HG03159 (cell line): Measurements from ENCODE around the gene ARHGAP26.

ENCODE experiments used
- ATAC-seq: cut with Tn5 transposase; IDR thresholded peaks from one replicate; pipeline ENCODE4 v1.9.1; 2021; ENCODE audit warnings: mild to moderate bottlenecking, moderate library complexity; ENCODE audit not compliant: unreplicated experiment

ARHGAP26 gene

GRCh38 chr5:142749321-142749720 lies 20.9 kb upstream of the ARHGAP26 start:
- no peak for ATAC-seq

GRCh38 chr5:142753116-142753631 lies 17.0 kb upstream of the ARHGAP26 start:
- ATAC-seq: no peak

GRCh38 chr5:142754031-142754430 lies 16.1 kb upstream of the ARHGAP26 start:
- ATAC-seq: no peak

GRCh38 chr5:142756576-142756975 lies 13.6 kb upstream of the ARHGAP26 start:
- ATAC-seq: no peak

- ATAC-seq: no peak
These were observed 12.6 kb upstream of the ARHGAP26 start for GRCh38 chr5:142757564-142757963.

GRCh38 chr5:142758062-142758795 lies 11.9 kb upstream of the ARHGAP26 start:
- ATAC-seq: no peak

GRCh38 chr5:142758796-142759145 lies 11.4 kb upstream of the ARHGAP26 start:
- ATAC-seq: no peak

GRCh38 chr5:142763701-142764100 lies 6.5 kb upstream of the ARHGAP26 start:
- ATAC-seq: no peak

- ATAC-seq: no peak
These were observed 3.0 kb upstream of the ARHGAP26 start for GRCh38 chr5:142767178-142767577.

- ATAC-seq: no peak
These were observed 2.3 kb upstream of the ARHGAP26 start for GRCh38 chr5:142767911-142768310.

GRCh38 chr5:142769251-142769792 lies 855 bp upstream of the ARHGAP26 start:
- no peak for ATAC-seq

- ATAC-seq: peak; percentile 31
These were observed 753 bp downstream of the ARHGAP26 start for GRCh38 chr5:142770650-142771609.

GRCh38 chr5:142771666-142772065 lies 1.5 kb downstream of the ARHGAP26 start:
- no peak for ATAC-seq

GRCh38 chr5:142772446-142773293 lies 2.5 kb downstream of the ARHGAP26 start:
- no peak for ATAC-seq

- no peak for ATAC-seq
These were observed 6.9 kb downstream of the ARHGAP26 start for GRCh38 chr5:142777099-142777498.

GRCh38 chr5:142777850-142778249 lies 7.7 kb downstream of the ARHGAP26 start:
- ATAC-seq: no peak

- ATAC-seq: no peak
These were observed 9.1 kb downstream of the ARHGAP26 start for GRCh38 chr5:142779163-142779840.

GRCh38 chr5:142780871-142781270 lies 10.7 kb downstream of the ARHGAP26 start:
- no peak for ATAC-seq

- ATAC-seq: no peak
These were observed 12.9 kb downstream of the ARHGAP26 start for GRCh38 chr5:142782976-142783530.
